Activated T-cell treated with anti-CD3 and anti-CD28 coated beads, Interleukin-2, amount 50 U/mL, for 72 hours (primary cell): ENCODE data around the gene MMADHC. TPM values are rescaled to one million over a fixed set of nuclear protein-coding genes. Genes with fewer than 3 reads are reported as not detected.

Experiments
- ATAC-seq, 2 donors: fragments of 150-1000 bp; cut with Tn5 transposase; replicated peaks in 1 of 2; 2 replicates each; pipeline ENCODE4 v1.10.0; 2021; ENCODE audit warnings: moderate library complexity in 2 of 2, mild to moderate bottlenecking in 1 of 2
- DNase-seq, 2 donors: peaks; one replicate each; pipeline ENCODE4 v3.0.0; 2021 to 2022; ENCODE audit warnings: mixed read lengths in 1 of 2
- H3K27ac Mint-ChIP-seq: one replicate; pipeline ENCODE4 v1.8.0; 2022; ENCODE audit warnings: mild to moderate bottlenecking, moderate library complexity, mixed read lengths
- H3K27me3 Mint-ChIP-seq: one replicate; pipeline ENCODE4 v1.8.0; 2022; ENCODE audit warnings: low read depth, mixed read lengths
- H3K36me3 Mint-ChIP-seq, 2 donors: one replicate each; pipeline ENCODE4 v1.8.0; 2022; ENCODE audit warnings: mixed read lengths in 2 of 2, mild to moderate bottlenecking in 1 of 2; ENCODE audit not compliant: insufficient read depth in 2 of 2
- H3K4me1 Mint-ChIP-seq: one replicate; pipeline ENCODE4 v1.8.0; 2022; ENCODE audit warnings: low read depth, mixed read lengths
- H3K4me3 Mint-ChIP-seq, 2 donors: one replicate each; pipeline ENCODE4 v1.8.0; 2022; ENCODE audit warnings: mild to moderate bottlenecking in 2 of 2, mixed read lengths in 2 of 2, moderate library complexity in 2 of 2
- H3K9me3 Mint-ChIP-seq, 2 donors: one replicate each; pipeline ENCODE4 v1.8.0; 2022; ENCODE audit warnings: mixed read lengths in 2 of 2
- total RNA-seq, 2 donors: library from RNA; stranded (reverse); gene quantifications; one replicate each; pipeline ENCODE4 v1.2.3, GENCODE V29; 2022

Gene MMADHC
- total RNA-seq, 2 donors from 2014 or later: 125 to 128 TPM

DNA sequence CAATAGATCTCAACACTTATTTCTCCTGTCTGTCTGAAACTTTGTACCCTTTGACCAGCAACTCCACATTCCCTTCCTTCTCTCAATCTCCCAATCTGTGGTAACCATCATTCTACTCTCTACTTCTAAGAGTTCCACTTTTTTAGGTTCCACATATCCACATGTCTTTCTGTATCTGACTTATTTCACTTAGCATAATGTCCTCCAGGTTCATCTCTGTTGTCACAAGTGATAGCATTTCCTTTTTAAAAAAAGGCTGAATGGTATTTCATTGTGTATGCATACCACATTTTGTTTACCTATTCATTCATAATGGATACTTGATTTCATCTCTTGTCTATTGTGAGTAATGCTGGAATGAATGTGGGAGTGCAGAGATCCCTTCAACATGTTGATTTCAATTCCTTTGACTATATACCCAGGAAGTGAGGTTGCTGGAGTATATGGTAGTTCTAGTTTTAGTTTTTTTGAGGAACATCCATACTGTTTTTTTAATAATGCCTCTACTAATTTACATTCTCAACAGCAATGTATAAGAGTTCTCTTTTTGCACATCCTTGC, 18.8 kb upstream of the MMADHC start:
- no peak overlapping the region for H3K27ac Mint-ChIP-seq
- H3K4me1 Mint-ChIP-seq: peaks cover 7% of the 10 kb centered on the region
- no peak for ATAC-seq
- DNase-seq: no peak
- H3K9me3 Mint-ChIP-seq: no peaks in the 10 kb centered on the region
- no peak overlapping the region for H3K4me3 Mint-ChIP-seq
- H3K27me3 Mint-ChIP-seq: no peaks in the 10 kb centered on the region
- peaks cover 0 to 1% of the 10 kb centered on the region in 2 donors for H3K36me3 Mint-ChIP-seq

DNA sequence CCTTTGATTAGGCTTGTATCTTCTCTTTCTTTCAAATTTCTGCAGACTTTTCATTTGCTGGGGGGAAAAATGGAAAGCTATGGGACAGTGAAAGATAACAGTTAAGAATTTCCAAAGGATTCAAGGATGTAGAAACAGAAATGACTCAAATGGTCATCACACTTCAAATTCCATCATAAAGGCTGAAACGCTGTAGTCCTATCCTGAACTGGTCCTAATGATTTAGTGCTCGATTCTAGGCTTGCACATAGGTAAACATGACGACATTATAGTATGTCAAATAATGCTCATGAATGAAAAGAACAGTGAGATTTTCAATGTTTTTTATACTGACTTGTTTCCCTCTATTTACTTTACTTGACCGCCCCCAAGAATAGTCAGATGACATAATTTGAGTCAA, 15.7 kb upstream of the MMADHC start:
- no peak for DNase-seq
- peaks cover 9% of the 10 kb centered on the region for H3K4me1 Mint-ChIP-seq
- peaks cover 0 to 1% of the 10 kb centered on the region in 2 donors for H3K36me3 Mint-ChIP-seq
- ATAC-seq: no peak
- H3K4me3 Mint-ChIP-seq: no peak overlapping the region
- H3K9me3 Mint-ChIP-seq: no peaks in the 10 kb centered on the region
- no peaks in the 10 kb centered on the region for H3K27me3 Mint-ChIP-seq
- H3K27ac Mint-ChIP-seq: no peak overlapping the region

DNA sequence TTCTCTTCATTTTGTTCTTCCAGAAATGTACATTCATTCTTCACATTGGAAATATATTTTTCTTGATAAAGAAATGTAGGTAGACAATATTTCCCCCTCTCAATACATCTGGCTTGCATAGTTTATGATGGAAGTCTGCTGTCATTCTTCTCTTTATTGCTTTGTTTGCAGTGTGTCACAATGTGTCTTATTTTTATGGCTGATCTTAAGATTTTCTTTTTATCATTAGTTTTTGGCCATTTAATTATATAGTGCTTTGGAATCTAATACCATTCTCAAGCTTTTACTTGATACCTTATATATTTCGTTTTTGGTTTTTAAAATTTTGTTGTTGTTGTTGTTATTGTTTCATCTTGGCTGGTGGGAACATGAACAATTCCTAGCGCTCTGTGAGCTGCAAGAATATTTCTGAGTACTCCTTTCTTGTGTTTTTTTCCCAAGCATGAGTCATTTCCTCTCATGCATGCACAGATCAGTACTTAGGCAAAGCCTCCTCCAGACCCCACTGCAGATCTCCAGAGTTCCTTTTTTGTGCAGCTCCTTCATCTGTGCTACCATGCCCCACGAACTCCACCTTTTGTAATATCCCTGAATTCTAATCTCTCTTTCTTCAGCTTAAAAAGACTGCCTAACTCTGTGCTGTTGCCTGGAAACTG, 13.7 kb upstream of the MMADHC start:
- Mint-ChIP-seq H3K27me3 (no peaks in the 10 kb centered on the region), H3K27ac (no peak overlapping the region), H3K36me3 (peaks cover 0 to 1% of the 10 kb centered on the region in 2 donors), H3K9me3 (no peaks in the 10 kb centered on the region), H3K4me1 (peaks cover 20% of the 10 kb centered on the region), H3K4me3 (no peak overlapping the region)
- no peak for DNase-seq
- no peak for ATAC-seq

DNA sequence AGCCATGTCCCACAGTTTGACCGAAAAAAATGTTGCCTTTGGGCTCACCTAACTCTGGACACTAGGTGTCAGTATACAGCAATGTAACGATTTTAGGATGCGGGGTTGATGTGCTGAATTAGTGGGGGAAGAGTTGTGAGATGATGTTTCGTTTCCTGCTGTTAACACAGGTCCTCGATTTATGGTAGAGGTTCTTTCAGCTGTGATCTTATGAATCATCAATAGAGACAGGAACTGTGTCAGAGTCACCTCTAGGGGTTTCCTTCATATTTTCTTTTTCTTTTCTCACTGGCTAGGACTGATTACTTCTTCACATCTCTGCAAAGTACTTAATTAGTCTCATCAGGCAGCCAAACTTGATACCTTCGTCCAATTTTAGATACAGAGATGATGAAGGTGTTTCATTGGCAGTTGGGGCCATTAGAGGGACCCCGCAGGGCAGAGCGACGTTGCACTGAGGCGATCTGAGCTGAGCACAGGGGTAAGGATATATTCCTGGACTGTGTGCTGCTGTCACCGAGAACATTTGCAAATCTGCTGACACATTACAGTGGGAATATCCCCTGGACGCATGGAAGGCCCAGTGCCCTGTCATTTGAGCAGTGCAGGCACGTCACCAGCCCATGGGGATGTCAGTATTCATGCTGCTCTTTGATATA, 10.2 kb upstream of the MMADHC start:
- peak; percentile 49 to 63 for DNase-seq
- no peaks in the 10 kb centered on the region for H3K9me3 Mint-ChIP-seq
- ATAC-seq: peak; percentile 100
- H3K36me3 Mint-ChIP-seq: peaks cover 0 to 1% of the 10 kb centered on the region in 2 donors
- H3K4me3 Mint-ChIP-seq: peak overlapping the region; percentile 27 to 56
- peaks cover 14% of the 10 kb centered on the region for H3K27me3 Mint-ChIP-seq
- no peak overlapping the region for H3K27ac Mint-ChIP-seq
- H3K4me1 Mint-ChIP-seq: peaks cover 20% of the 10 kb centered on the region

DNA sequence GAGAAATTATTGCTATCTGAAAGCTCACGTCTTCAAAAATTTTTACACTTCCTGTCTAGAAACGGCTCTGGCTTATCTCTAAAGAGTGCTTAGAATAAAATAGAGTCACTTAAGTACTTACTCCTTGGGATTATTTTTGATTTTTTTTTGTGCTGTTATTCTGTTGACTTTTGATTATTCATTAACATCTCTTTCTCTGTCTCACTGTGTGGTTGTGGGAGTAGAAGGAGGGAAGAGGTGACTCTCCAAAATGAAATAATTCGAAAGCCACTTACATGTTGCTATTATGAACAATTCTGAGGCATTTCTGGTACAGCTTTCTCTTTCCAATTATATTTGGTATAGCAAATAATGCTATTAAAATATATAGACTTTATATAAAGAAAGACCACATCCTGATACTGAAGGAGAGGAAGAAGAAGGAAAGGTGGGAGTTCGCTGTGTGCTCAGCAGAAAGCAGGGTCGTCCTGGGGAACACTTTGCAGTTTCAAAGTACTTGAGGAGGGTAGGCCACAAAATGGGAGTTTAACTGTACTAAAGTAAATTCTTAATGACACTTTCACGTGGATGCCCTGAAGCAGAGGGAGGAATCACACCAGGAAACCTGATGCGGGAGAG, 9.6 kb upstream of the MMADHC start:
- Mint-ChIP-seq H3K27ac (no peak overlapping the region), H3K4me3 (peak overlapping the region; percentile 27 to 56), H3K27me3 (peaks cover 20% of the 10 kb centered on the region), H3K4me1 (peaks cover 20% of the 10 kb centered on the region), H3K36me3 (peaks cover 0 to 1% of the 10 kb centered on the region in 2 donors), H3K9me3 (no peaks in the 10 kb centered on the region)
- ATAC-seq: peak; percentile 4 to 7
- no peak for DNase-seq

DNA sequence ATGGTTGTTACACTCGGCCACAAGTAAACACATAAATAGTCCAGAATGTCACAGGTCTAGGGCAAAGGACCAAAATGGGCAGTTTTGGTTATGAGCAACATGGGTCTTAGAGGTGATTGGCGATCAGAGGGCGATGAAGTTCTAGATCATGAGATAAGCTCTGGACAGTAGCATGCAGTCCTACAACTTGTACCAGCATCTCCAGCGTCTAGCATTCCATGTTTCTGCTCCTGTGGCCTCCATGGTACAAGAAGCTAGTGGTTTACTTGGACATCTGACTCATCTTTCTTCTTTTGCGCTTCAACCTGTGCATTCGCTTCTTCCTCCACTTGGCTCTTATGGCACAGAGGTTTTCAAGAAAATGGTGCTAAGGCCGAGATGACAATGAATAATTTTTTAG, 8.9 kb upstream of the MMADHC start:
- Mint-ChIP-seq H3K27me3 (peaks cover 26% of the 10 kb centered on the region), H3K9me3 (no peaks in the 10 kb centered on the region), H3K4me3 (no peak overlapping the region), H3K4me1 (peaks cover 14% of the 10 kb centered on the region), H3K36me3 (no peaks in the 10 kb centered on the region), H3K27ac (no peak overlapping the region)
- ATAC-seq (no peak), DNase-seq (no peak)

DNA sequence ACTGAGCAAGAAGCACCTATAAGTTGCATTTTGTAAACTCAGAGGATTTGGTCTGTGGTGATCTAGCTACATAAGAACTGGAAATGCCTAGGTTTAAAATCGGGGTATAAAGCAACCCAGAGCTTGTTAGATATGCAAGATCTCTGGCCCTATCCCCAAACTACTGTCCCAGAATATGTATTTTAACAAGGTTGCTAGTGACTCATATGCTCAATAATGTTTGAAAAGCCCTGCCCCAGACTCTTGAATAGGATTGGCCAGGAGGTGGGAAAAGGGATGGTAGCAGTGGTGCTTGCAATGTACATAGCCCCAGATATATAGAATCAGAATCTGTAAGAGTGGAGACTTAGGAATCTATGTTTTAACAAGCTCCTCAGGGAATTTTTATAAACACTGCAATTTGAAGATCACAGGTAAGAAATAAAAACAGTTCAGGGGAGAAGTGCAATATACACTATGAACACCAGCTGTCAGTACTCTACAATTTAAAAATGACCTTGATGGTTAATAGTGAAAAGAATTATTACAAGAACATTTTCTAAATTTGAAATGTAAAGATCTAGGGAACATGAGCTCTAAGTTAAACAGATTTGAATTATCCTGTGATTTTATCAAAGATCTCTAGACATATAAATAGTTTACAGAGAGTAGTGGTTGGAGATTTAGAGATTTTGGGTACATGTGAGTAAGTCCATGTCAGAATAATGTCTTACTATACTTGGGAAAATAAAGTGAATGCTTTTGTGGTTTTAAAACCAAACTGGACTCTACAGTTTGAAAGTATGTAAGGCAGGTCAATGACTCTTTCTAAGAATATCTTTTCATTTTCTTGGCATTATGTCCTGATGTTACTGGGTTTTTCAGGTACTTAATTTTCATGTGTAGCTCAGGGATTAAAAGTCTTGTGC, 7.7 kb upstream of the MMADHC start:
- Mint-ChIP-seq H3K4me1 (peaks cover 11% of the 10 kb centered on the region), H3K27me3 (peaks cover 26% of the 10 kb centered on the region), H3K36me3 (no peaks in the 10 kb centered on the region), H3K9me3 (no peaks in the 10 kb centered on the region), H3K27ac (no peak overlapping the region), H3K4me3 (no peak overlapping the region)
- DNase-seq (no peak), ATAC-seq (no peak)

DNA sequence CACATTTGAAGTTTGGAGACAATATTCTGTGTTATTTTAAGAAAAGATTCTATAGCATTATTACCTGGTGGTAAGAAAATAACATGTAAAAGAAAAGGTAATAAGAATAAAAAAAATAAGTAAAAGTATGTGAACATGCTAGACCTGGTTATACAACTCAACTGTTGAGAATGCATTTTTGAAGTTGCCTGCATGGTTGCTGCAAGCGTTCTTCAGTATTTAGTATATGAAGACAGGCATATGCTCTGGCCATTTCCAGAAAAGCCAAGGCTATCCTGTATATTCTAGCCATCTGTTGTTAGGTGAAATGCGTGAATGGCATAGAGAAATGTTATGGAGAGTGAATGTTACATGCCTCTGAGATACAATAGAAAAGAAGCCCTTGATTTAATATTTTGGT, 6.8 kb upstream of the MMADHC start:
- ATAC-seq (no peak), DNase-seq (no peak)
- peaks cover 11% of the 10 kb centered on the region for H3K4me1 Mint-ChIP-seq
- no peaks in the 10 kb centered on the region for H3K9me3 Mint-ChIP-seq
- H3K27ac Mint-ChIP-seq: no peak overlapping the region
- no peaks in the 10 kb centered on the region for H3K36me3 Mint-ChIP-seq
- H3K27me3 Mint-ChIP-seq: peaks cover 34% of the 10 kb centered on the region
- H3K4me3 Mint-ChIP-seq: no peak overlapping the region

DNA sequence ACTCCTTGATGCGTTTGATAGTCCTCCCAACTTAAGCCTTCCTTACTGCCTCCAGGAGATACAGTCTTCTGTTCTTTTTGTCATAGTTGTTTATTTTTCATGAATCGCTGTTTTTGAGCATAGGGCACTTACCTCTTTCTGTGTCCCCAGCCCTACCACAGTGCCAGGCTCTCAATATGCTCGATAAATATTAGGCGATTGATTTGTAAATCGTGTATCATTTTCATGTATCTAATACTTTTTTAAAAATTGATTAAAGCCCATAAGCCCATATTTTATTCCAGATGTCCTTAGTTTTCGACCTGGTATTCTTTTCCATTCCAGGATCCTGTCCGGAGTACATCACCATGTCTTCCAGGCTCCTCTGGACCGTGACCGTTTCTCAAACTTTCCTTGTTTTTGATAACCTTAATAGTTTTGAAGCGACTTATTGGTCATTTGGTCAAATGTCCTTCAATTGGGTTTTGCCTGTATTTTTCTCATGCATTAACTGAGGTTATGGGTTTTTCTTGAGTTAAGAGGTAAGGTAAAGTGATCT, 444 bp upstream of the MMADHC start:
- Mint-ChIP-seq H3K36me3 (peaks cover 9 to 11% of the 10 kb centered on the region in 2 donors), H3K4me3 (peak overlapping the region; percentile 93 to 98), H3K27ac (peak overlapping the region; percentile 97), H3K4me1 (peaks cover 44% of the 10 kb centered on the region), H3K27me3 (peaks cover 25% of the 10 kb centered on the region), H3K9me3 (no peaks in the 10 kb centered on the region)
- no peak for DNase-seq
- ATAC-seq: no peak

DNA sequence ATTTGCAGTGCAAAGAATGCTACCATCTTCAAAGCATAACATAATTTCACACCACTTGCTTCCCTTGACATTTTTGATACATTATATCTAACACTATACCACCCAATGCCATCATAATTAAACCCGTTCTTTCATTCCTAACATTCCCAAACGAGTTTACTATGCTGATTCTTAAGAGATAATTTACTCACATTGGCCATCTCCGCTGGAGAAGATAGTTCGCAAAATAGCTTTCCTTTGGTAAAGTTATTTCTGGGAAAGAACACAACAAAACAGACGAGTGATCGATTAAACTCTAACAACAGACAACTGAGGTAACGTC, 716 bp downstream of the MMADHC start:
- H3K4me1 Mint-ChIP-seq: peaks cover 51% of the 10 kb centered on the region
- H3K27ac Mint-ChIP-seq: peak overlapping the region; percentile 97
- no peak for DNase-seq
- ATAC-seq: no peak
- peak overlapping the region; percentile 93 to 98 for H3K4me3 Mint-ChIP-seq
- peaks cover 13% of the 10 kb centered on the region for H3K27me3 Mint-ChIP-seq
- no peaks in the 10 kb centered on the region for H3K9me3 Mint-ChIP-seq
- H3K36me3 Mint-ChIP-seq: peaks cover 12 to 13% of the 10 kb centered on the region in 2 donors

DNA sequence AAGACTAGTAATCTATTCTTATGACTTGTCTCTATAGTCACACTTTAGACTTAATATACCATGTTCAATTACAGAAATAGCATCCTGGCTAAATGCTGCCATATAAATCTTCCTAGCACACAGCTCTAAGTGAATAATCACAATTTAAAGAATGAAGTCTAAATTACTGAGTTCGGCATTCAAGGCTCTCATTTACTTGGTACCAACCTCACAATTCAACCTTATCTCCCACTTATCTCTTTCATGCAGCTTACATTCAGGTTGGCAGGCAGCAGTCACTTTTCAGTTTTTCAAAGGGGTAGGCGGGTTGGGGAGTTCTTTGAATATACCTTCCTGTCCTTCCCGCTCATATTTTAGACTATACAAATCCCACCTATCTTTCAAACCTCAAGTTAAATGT, 1.5 kb downstream of the MMADHC start:
- H3K27ac Mint-ChIP-seq: peak overlapping the region; percentile 97
- H3K4me3 Mint-ChIP-seq: peak overlapping the region; percentile 93 to 98
- DNase-seq: no peak
- no peaks in the 10 kb centered on the region for H3K9me3 Mint-ChIP-seq
- no peak for ATAC-seq
- peaks cover 13 to 19% of the 10 kb centered on the region in 2 donors for H3K36me3 Mint-ChIP-seq
- H3K4me1 Mint-ChIP-seq: peaks cover 51% of the 10 kb centered on the region
- peaks cover 11% of the 10 kb centered on the region for H3K27me3 Mint-ChIP-seq

DNA sequence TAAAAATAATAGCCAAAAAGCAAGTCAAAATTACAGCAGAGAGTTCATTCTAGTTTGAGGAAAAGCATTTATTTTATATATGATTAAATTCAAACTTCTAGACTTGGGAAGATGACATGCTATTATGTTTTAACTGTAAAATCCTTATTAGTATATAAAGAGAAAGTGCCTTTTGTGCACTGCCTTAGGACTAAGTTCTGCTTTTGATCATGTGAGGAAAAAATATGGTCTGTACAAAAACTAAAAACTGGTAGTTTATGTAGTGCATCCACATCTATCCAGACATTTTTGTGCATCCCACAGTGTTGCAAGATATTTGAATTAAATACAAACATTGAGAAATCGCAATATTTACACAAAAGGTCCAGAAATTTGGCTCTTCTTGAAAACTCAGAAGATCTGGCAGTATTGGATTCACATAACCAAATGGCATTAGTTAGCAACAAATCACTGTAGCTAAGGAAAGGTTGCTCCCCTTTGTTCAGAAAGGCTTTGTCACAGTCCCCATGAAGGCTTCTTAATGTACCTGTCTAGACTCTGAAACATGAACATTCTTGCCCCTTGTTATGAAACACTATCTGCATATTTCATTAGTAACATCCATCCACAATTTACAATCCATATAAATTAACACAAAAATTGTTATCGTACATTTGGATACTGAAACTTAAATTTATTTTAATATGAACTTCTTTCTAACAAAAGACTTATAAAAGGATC, 2.2 kb downstream of the MMADHC start:
- DNase-seq (no peak), ATAC-seq (no peak)
- Mint-ChIP-seq H3K4me1 (peaks cover 51% of the 10 kb centered on the region), H3K27me3 (peaks cover 11% of the 10 kb centered on the region), H3K4me3 (peak overlapping the region; percentile 93 to 98), H3K27ac (no peak overlapping the region), H3K36me3 (peaks cover 13 to 19% of the 10 kb centered on the region in 2 donors), H3K9me3 (no peaks in the 10 kb centered on the region)
